Measurements from ENCODE around the gene CALML6. TPM values are rescaled to one million over a fixed set of nuclear protein-coding genes. Genes with fewer than 3 reads are reported as not detected.

The CALML6 gene
- total and polyA plus RNA-seq, 2 of the 8 experiments (the other 6 are each of a cell fraction or from before 2014, with no cell fraction given), result 0.54 to 1.3 TPM

DNA sequence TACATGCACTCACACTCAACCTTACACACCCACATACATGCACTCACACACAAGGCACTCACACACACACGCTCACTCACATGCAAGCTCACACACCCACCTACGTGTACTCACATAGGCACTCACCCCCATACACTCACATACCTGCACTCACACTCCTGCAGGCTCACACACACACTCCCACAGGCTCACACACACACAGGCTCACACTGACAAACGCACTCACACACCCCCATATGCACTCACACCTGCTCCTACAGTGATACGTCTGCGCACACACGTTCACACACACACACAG lies 23.2 kb downstream of the CALML6 start:
- Histone ChIP-seq H3K4me2 (ENCODE audit: insufficient read depth in 1 of 2, low read depth in 2 of 2, low read length in 2 of 2) (no peak overlapping the region), H2BK120ac (replicated peaks; ENCODE audit: low read depth, low read length) (no peak overlapping the region), H3K9ac (replicated peaks in 1 of 4; ENCODE audit: extremely low read depth in 1 of 4, low read depth in 3 of 4, low read length in 3 of 4) (no peak overlapping the region), H3K36me3 (ENCODE audit: control insufficient read depth in 2 of 4, insufficient read depth in 4 of 4, low read length in 3 of 4) (no peaks in the 10 kb centered on the region), H3K27me3 (replicated peaks in 1 of 4; ENCODE audit: control insufficient read depth in 3 of 4, extremely low read depth in 1 of 4, insufficient read depth in 3 of 4, low read length in 3 of 4) (no peaks in the 10 kb centered on the region), H3K4me3 (ENCODE audit: extremely low read depth in 1 of 4, insufficient read depth in 2 of 4, low read depth in 3 of 4, low read length in 4 of 4) (no peak overlapping the region), H3K14ac (ENCODE audit: insufficient read length) (no peak overlapping the region), H2BK20ac (ENCODE audit: low read length) (no peak overlapping the region), H4K20me1 (replicated peaks in 1 of 2; ENCODE audit: control insufficient read depth in 1 of 2, insufficient read depth in 2 of 2, low read length in 2 of 2) (peaks cover 0 to 2% of the 10 kb centered on the region in 2 experiments), H4K5ac (ENCODE audit: insufficient read length, low read depth, low read length) (no peak overlapping the region), H4K91ac (replicated peaks; ENCODE audit: insufficient read length, low read length) (peak overlapping the region; percentile 73), H2AK5ac (ENCODE audit: low read depth, low read length) (peak overlapping the region; percentile 33; the same call in 1 of the 2 replicates), H3K9me3 (ENCODE audit: insufficient read depth in 2 of 2, low read depth in 1 of 2, low read length in 1 of 2) (peaks cover 0 to 16% of the 10 kb centered on the region in 2 experiments; a peak in 2 of 4 replicates), H2BK12ac (ENCODE audit: low read depth, low read length) (no peak overlapping the region), H3K4me1 (replicated peaks in 1 of 4; ENCODE audit: control insufficient read depth in 3 of 4, insufficient read depth in 4 of 4, low read length in 3 of 4) (no peaks in the 10 kb centered on the region), H2AFZ (ENCODE audit: low read length) (no peak overlapping the region), H4K8ac (ENCODE audit: extremely low read depth, insufficient read depth, low read length) (no peak overlapping the region), H3K79me2 (ENCODE audit: control insufficient read depth in 1 of 2, insufficient read depth in 2 of 2, low read length in 2 of 2) (no peaks in the 10 kb centered on the region), H3K23me2 (ENCODE audit: low read depth, low read length) (peaks cover 5% of the 10 kb centered on the region; the same call in 1 of the 2 replicates), H3K23ac (ENCODE audit: insufficient read length) (no peak overlapping the region), H3K56ac (replicated peaks; ENCODE audit: insufficient read length, low read depth, low read length) (no peak overlapping the region), H3K4ac (replicated peaks; ENCODE audit: insufficient read length, low read depth, low read length) (no peak overlapping the region), H2BK15ac (ENCODE audit: low read length) (peak overlapping the region; percentile 19; the same call in 1 of the 2 replicates), H3K18ac (ENCODE audit: extremely low read depth, low read length) (no peak overlapping the region), H3K79me1 (ENCODE audit: low read depth, low read length) (no peaks in the 10 kb centered on the region), H3K27ac (ENCODE audit: low read depth, low read length) (no peak overlapping the region), H2BK5ac (ENCODE audit: low read depth, low read length) (peak overlapping the region; percentile 46; the same call in 1 of the 2 replicates)
- WGBS, 2 experiments (ENCODE audit: extremely low coverage in 1 of 2, insufficient coverage in 1 of 2, insufficient read length in 1 of 2, insufficient replicate concordance in 2 of 2, low coverage in 1 of 2, low lambda C conversion rate in 2 of 2, missing lambda C conversion rate in 1 of 2), result 85% methylated on average over 6 of the region's 6 CpGs; no CpG with 5 or more reads in 1 of the 2 experiments
- CTCF ChIA-PET (ENCODE audit: partially characterized antibody), result interaction anchor here (1.2 kb wide), 1 partner anchor 22 kb away, joined by 3 read pairs; no protein-coding TSS in a partner anchor
- FAIRE-seq, result no peak
- POLR2A ChIA-PET (ENCODE audit: partially characterized antibody), result no interaction called here
- DNase-seq (ENCODE audit: low read depth in 1 of 2, low spot score in 2 of 2), result no peak
- TF ChIP-seq SP2 (IDR thresholded peaks at IDR 0.05; ENCODE audit: low read length) (no peak), POLR2A (IDR thresholded peaks at IDR 0.05; ENCODE audit: control extremely low read depth in 1 of 2, low read depth in 2 of 2, low read length in 2 of 2) (no peak), RXRA (IDR thresholded peaks at IDR 0.05; ENCODE audit: insufficient read depth, low read depth, low read length) (no peak), NRF1 (IDR thresholded peaks at IDR 0.05; ENCODE audit: low read depth, low read length) (no peak), CHD2 (IDR thresholded peaks at IDR 0.05; ENCODE audit: low read length) (no peak), PHF8 (conservative IDR thresholded peaks at IDR 0.05; ENCODE audit: low read depth, low read length) (no peak), KDM1A (IDR thresholded peaks at IDR 0.05; ENCODE audit: borderline replicate concordance, low read length) (no peak), SAP30 (IDR thresholded peaks at IDR 0.05; ENCODE audit: insufficient read depth, insufficient replicate concordance, low read length) (no peak), TEAD4 (IDR thresholded peaks at IDR 0.05; ENCODE audit: low read depth, low read length) (no peak), SRF (IDR thresholded peaks at IDR 0.05; ENCODE audit: low read depth, low read length) (no peak), MAX (IDR thresholded peaks at IDR 0.05) (no peak), EZH2 (IDR thresholded peaks at IDR 0.05; ENCODE audit: low read depth, low read length, severe bottlenecking) (no peak), SIRT6 (IDR thresholded peaks at IDR 0.05; ENCODE audit: low read length) (no peak), HDAC2 (IDR thresholded peaks at IDR 0.05; ENCODE audit: borderline replicate concordance in 1 of 2, low read depth in 2 of 2, low read length in 2 of 2) (no peak), GABPA (IDR thresholded peaks at IDR 0.05; ENCODE audit: borderline replicate concordance, insufficient read depth, low read length) (no peak)
